Measurements from ENCODE around the gene FOXL2. TPM values are rescaled to one million over a fixed set of nuclear protein-coding genes. Genes with fewer than 3 reads are reported as not detected.

Gene FOXL2
- total RNA-seq = 0.68 and 1.1 TPM in 2 replicates

DNA sequence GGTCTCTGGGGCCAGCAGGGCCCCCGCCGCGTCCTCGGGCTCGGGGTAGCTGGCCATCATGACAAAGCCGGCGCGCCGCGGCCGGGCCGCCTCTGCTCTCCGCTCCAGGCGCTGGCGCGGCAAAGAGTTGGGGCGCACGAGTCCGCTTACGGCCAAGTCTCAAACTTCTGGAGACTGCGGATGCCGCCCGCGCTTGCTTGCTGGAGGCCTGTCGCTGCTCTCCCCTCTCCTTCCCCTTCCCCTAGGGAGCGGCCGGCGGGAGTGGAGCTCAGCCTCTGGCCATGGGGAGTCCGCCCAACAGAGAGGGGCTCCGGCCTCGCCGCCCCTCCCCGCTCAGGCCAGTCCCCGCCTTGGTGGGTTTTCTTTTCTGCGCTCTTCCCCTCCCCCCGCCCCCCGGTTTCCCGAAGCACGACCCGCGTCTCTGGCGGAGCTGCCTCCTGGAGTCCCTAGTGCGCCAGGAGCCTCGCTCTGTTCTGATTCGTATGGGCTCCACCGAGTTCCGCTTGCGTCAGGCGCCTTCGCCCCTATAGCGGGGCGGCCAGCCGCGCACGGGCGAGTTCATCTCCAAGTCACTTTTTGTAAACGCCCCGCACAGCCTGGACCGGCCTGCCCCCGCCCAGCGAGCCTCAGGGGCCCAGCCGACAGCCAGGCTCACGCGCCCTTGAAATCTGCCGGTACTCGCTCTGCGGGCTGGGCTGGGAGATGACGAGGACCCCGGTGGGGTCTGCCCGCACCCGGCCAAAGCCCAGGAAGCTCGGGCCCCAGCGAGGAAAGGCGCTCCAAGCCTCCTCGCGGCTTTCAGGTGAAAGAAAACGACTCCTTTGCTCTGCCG is at the start of gene FOXL2, which contains the start of gene FOXL2NB:
TSS of gene FOXL2 (minus strand) at position 475 of the 832 bp plus-strand sequence. CDS start at position 60, 415 bp downstream.
TSS of gene FOXL2NB (plus strand) at position 555 of the 832 bp plus-strand sequence. CDS start at position 703, 148 bp downstream.

Other genes with a start within 250 kb of the FOXL2 start
- gene PIK3CB, start 112.2 kb downstream of the FOXL2 start, total RNA-seq = 18.8 and 38.2 TPM in 2 replicates
- gene FOXL2NB, start 80 bp upstream of the FOXL2 start, total RNA-seq = under 0.01 and 0.57 TPM in 2 replicates
- gene PRR23A, start 59.1 kb upstream of the FOXL2 start, total RNA-seq = not detected in 2 replicates
- not detected in 2 replicates for gene PRR23B, start 73.8 kb upstream of the FOXL2 start, total RNA-seq
- gene PRR23C, start 97.8 kb upstream of the FOXL2 start, total RNA-seq = not detected in 2 replicates